GM21390 (cell line): Measurements from ENCODE around the gene SNRPA1.
"Not testable (repeated sequence)": the region's sequence is repeated elsewhere in the genome, so short reads cannot be mapped to it uniquely, and the experiment has no call there.

Experiments
- ATAC-seq: cut with Tn5 transposase; IDR thresholded peaks from one replicate; pipeline ENCODE4 v1.9.1; 2021; ENCODE audit not compliant: unreplicated experiment

SNRPA1 gene

DNA sequence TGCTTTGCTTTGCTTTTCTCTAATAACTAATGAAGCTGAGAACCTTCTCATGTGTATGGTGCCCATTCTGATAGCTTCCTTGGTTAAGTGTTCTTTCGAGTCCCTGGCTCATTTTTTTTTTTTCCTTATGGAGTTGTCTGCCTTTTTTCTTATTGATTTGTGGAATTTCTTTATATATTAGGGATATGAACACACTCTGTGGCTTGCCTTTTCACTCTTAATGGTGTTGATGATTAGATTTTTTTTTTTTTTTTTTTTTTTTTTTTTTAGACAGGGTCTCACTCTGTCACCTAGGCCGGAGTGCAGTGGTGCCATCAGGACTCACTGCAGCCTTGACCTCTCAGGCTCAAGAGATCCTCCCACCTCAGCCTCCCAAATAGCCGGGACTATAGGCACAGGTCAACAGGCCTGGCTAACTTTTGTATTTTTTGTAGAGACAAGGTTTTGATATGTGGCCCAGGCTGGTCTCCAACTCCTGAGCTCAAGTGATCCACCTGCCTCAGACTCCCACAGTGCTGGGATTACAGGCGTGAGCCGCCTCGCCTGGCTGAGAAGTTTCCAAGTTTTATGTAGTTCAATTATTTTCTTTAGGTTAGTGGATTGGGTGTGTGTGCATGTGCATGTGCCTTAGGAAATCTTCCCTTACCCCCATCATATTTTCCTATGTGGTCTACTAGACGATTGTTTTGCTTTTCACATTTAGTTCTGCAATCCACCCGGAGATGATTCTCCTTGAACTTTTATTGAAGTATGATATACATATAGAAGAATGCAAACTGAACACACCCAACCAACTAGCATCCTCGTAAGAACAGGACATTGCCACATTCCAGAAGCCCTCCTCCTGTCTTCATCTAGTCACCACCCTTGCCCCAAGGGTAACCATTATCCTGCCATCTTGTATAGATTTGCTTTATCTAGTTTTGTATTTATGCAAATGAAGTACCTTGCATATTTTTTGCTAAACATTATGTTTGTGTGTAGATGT is 1.7 kb upstream of the SNRPA1 start:
- ATAC-seq: no peak

DNA sequence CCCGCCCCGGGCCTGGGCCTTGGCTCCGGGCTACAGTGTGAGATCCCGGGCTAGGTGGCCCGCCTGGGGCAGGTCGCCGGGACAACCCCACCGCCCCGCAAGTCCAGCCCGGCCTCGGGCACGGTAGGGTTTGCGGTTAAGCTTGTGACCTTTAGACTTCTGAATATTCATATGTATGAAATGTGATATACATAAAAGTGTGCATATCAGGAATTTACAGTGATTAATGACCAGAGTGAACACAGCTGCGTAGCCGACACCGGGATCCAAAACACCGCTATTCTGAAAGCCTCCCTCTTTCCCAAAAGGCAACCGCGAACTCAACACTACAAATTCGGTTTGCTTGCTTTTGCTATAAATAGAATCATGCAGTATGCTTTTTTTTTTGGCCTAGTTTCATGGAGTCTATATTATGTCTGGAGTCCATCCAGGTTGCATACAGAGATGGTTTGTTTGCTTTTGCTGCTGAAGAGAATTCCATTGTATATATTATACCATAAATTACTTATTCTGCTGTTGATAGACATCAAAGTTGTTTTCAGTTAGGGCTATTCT is 636 bp upstream of the SNRPA1 start:
- no peak for ATAC-seq

DNA sequence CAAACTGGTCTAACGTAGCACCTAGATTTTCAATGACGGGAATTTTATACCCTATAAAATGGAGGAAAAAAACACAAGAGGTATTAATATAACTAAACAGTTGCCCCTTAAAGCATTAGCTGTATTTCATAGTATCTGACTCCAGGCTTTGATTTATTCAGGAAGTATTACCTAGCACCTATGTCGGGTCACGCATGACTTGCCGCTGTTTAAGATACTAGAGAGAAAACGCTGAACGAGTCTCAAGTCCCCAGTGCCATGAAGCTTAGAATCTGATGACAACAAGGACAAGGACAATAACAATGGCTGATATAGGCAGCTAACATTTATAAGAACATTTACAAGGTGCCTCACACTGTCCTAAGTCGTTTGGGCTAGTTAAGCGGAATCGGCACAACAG is 1.9 kb downstream of the SNRPA1 start:
- ATAC-seq: no peak

- no peak for ATAC-seq
Observed at GRCh38 chr15:101288905-101289513, 6.0 kb downstream of the SNRPA1 start.

- not testable (repeated sequence) for ATAC-seq
Observed at GRCh38 chr15:101287342-101287741, 7.7 kb downstream of the SNRPA1 start.

DNA sequence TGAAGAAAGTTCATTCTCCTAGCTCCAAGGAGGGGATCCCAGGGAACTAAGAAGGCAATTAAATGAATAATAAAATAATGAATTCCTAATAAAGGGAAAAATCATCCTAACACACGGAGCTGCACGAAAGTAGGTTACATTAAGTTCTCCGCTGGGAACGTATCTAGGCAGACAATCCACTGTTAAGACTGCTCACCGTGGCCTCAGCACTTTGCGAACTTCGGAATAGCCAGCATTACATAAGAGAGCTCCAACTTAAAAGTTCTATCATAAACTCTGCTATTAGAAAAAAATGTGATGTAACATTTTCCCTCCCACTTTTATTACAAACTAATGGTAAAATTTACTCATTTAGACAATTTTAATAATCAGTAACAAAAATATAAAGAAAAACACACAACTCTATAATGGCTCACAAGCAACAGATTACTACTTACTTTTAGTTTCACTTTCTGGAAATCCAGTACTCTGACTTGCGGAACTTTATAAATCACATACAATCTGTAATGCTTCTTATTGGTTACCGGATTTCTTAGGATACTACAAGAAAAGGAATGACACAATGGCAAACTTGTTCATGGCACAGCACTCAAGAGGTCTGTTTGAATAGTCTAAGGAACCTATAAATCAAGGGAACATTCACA is 8.5 kb downstream of the SNRPA1 start:
- ATAC-seq: no peak

DNA sequence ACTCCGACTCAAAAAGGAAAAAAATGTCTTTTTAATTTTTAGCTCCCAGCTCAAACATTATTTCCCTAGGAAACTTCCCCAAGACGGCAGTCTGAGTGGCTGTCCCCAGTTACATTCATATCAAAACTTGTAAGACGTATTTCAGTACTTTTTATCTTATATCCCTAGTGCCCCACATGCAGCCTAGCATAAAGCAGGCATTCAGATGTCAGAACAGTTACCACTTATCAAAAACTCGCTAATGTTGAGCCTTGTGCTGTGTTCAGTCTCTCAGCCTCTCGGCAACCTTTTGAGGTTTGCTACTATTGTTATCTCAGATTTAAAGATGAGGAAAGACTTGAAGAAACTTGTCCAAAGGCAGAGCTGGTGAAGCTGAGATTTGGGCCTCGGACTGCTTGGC is 11.1 kb downstream of the SNRPA1 start:
- no peak for ATAC-seq

DNA sequence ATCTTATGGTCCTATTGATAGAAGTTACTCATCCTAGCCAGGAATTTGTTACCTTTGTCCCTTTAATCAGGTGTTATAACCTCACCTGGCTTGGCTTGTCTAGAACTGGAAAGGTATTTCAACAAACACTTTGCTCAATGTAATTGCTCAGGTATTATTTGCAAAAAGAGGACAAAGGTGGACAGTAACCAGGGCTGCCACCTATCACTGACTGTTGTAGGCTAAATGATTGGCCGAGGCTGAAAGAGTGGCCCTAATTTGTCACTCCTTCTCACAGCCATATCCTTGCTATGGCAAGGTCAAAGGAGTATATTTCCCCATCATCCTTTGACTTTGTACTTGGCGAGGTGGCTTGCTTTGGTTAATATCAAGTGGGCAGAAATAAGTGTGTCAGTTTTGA is 15.0 kb downstream of the SNRPA1 start:
- no peak for ATAC-seq

DNA sequence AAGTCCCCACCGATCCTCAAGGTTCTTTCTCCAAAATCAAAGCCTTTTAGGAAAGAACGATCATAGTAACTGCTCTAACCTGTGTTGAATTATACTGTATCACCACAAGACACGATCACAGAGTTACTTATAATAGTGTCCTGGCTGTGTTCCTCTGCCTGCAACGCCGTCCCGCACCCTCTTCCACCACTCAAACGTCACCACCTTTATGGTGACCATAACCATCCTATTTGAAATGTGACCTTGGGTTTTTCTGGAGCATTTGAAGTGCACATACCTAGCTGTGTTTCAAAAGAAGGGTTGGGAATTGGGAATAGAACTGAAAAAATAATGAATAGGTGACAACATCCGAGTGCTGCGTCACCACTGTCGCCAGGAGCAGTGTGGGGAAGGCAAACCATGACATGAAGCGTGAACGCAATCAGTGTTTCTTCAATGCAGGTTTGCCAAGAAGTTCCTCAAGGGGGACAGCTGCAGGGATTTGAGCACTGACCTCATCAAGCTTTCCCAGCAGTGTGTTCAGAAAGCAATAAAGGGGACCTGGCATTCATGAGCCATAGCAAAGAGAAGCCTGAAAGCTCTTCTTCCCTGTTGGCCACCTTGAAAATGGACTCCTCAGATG is 17.0 kb downstream of the SNRPA1 start:
- no peak for ATAC-seq

DNA sequence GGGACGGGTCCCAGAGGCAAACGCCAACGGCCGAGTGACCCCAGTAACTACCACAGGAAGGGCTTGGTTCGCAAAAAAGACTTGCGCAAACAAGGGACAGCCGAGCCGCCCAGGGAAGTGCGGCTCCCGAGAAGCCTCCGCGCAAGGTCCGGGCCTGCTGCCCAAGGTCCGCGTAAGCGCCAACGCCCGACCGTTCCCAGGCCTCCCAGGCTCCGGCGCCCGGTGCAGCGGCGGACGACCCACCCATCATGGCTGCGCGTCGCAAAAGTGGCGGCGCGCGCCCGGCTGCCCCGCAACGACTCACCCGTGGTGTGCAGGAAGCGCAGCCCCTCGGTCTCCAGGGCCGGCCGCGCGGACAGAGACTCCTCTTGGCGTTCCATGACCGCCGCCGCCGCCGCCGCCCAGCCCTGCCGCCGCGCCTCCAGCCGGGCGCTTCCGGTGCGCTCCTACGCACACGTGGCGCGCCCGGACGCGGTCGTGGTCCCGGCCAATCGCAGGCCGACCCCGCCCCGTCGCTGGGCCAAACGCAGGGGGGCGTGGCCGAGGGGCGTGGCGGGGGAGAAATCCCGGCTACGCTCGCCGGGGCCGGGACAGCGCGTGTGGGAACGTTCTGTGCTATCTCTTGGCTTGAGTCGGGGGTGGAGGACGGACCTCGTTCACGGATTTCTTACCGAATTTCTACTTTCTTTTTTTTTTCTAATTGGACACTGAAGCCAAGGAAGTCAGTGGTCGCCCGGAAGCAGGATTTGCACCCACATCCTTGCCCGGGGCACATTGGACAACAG is 17.8 kb downstream of the SNRPA1 start, which contains the start of gene SELENOS:
Gene SELENOS, minus strand, starts transcription at position 448 of the 785 bp plus-strand sequence. Its CDS starts 68 bp downstream, at position 380.
- ATAC-seq: peak; percentile 89

GRCh38 chr15:101276501-101277037 is 18.5 kb downstream of the SNRPA1 start:
- ATAC-seq: peak; percentile 31

DNA sequence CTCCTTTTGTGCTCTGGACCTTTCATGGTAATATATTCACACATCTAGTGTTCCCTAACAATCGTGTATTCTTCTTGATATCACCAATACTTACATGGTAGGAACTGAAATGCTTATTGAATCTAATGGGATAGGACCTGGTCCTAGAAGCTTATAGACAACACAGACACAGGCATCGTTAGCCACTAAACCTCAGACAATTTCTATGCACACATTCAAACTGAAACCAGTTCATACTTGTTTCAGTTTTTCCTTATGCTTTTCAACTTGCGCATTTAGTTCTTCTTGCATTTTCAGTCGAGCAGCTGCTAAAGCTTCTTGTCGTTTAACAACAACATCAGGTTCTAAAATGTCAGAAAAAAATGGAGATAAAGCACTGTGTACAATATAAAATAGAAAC is 20.0 kb downstream of the SNRPA1 start:
- peak; percentile 43 for ATAC-seq

GRCh38 chr15:101273534-101273933 is 21.5 kb downstream of the SNRPA1 start:
- ATAC-seq: no peak

- ATAC-seq: no peak
Observed at GRCh38 chr15:101272584-101272983, 22.5 kb downstream of the SNRPA1 start.

DNA sequence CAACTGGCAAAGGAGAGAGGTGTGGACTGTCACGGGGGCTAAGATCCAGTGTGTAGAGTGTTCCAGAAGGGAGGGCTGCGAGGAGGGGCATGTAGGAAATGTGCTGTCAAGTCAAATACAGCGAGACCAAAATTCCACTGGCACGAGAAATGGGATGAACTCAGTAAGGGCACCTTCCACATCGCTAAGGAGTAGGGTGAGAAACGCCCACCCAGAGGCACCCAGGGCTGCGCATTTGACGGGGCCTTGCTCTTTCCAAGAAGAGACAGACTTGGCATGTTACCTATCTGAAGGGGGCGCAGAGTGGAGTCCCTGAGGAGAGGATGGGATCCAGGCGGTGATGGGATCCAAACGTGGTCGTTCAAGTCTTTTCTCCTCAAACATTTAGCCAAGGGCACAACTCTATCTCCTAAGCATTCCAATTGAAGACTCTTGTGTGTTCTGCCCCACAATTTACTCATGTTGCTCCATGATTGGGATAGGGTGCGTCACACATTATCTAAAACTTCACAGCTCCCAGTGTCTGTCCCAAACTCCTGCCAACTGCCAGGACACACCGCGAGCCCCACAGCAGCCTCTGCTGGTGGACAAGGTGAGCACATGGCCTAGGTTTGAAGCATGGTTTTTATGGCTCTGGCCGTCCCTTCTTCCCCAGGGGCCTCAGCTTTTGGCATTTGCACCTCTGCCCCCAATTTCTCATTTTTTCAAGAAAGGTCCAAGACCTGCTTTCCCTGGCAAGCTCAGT is 25.4 kb downstream of the SNRPA1 start:
- no peak for ATAC-seq

- ATAC-seq: no peak
Observed at GRCh38 chr15:101267320-101268104, 27.5 kb downstream of the SNRPA1 start.

GRCh38 chr15:101266787-101267186 is 28.3 kb downstream of the SNRPA1 start:
- no peak for ATAC-seq

GRCh38 chr15:101266034-101266433 is 29.0 kb downstream of the SNRPA1 start:
- ATAC-seq: no peak
